ENCODE results near the gene KRR1. TPM values are rescaled to one million over a fixed set of nuclear protein-coding genes. Genes with fewer than 3 reads are reported as not detected.
"Not testable (repeated sequence)": the region's sequence is repeated elsewhere in the genome, so short reads cannot be mapped to it uniquely, and the experiment has no call there.

KRR1 gene
- total RNA-seq, 1 donor from 2014 or later, result 56.9 TPM

DNA sequence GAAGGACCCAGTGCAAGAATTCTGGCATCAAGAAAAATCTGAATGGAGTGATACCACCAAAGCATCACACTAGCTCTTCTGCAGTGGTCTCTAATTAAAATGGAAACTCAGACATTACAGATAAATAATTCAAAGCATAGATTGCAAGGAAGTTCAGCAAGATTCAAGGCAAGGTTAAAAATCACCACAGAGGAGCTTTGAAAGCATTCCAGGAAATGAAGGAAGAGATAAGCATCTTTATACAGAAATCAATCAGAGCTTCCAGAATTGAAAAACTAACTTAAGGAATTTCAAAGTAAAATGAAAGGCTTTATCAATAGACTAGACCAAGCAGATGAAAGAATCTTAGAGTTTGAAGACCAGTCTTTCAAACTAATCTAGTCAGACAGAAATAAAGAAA is 51.2 kb downstream of the KRR1 start:
- no peaks in the 10 kb centered on the region for H3K79me2 ChIP-seq (ENCODE audit: insufficient read depth, low read length)
- H3K36me3 Mint-ChIP-seq (ENCODE audit: low read depth, unreplicated experiment), result peaks cover 2% of the 10 kb centered on the region
- H3K4me3 ChIP-seq (ENCODE audit: insufficient read depth, low read depth, low read length), result no peak overlapping the region
- no peaks in the 10 kb centered on the region for H4K20me1 ChIP-seq (ENCODE audit: insufficient read depth, low read length)
- no peak overlapping the region for H2AFZ ChIP-seq (ENCODE audit: low read depth, low read length)
- H3K4me1 ChIP-seq (ENCODE audit: insufficient read depth, low read length), result no peaks in the 10 kb centered on the region
- DNase-seq (ENCODE audit: low read depth) (no peak), FAIRE-seq (no peak)
- H3K9ac ChIP-seq (ENCODE audit: low read length), result no peak overlapping the region
- TF ChIP-seq EZH2 (IDR thresholded peaks at IDR 0.05; ENCODE audit: insufficient read depth, low read length), result no peak
- TF ChIP-seq, protein P1, sequence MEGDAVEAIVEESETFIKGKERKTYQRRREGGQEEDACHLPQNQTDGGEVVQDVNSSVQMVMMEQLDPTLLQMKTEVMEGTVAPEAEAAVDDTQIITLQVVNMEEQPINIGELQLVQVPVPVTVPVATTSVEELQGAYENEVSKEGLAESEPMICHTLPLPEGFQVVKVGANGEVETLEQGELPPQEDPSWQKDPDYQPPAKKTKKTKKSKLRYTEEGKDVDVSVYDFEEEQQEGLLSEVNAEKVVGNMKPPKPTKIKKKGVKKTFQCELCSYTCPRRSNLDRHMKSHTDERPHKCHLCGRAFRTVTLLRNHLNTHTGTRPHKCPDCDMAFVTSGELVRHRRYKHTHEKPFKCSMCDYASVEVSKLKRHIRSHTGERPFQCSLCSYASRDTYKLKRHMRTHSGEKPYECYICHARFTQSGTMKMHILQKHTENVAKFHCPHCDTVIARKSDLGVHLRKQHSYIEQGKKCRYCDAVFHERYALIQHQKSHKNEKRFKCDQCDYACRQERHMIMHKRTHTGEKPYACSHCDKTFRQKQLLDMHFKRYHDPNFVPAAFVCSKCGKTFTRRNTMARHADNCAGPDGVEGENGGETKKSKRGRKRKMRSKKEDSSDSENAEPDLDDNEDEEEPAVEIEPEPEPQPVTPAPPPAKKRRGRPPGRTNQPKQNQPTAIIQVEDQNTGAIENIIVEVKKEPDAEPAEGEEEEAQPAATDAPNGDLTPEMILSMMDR (IDR thresholded peaks at IDR 0.05; ENCODE audit: insufficient read depth, low read depth, low read length), result no peak
- H3K27me3 ChIP-seq (ENCODE audit: insufficient read depth, low read length), result no peaks in the 10 kb centered on the region
- no peaks in the 10 kb centered on the region for H3K27me3 Mint-ChIP-seq (ENCODE audit: low read depth, unreplicated experiment)
- H3K4me1 Mint-ChIP-seq (ENCODE audit: low read depth, unreplicated experiment), result peaks cover 4% of the 10 kb centered on the region
- H3K9me3 ChIP-seq (ENCODE audit: insufficient read depth, low read depth, low read length), result peaks cover 8% of the 10 kb centered on the region
- H3K36me3 ChIP-seq (ENCODE audit: insufficient read depth, low read length), result no peaks in the 10 kb centered on the region
- peaks cover 10% of the 10 kb centered on the region for H3K9me3 Mint-ChIP-seq (ENCODE audit: unreplicated experiment)
- no peak overlapping the region for H3K4me3 Mint-ChIP-seq (ENCODE audit: unreplicated experiment)
- H3K27ac Mint-ChIP-seq (ENCODE audit: unreplicated experiment), result no peak overlapping the region
- no peak overlapping the region for H3K4me2 ChIP-seq (ENCODE audit: low read length)
- H3K27ac ChIP-seq (ENCODE audit: low read depth, low read length), result no peak overlapping the region

DNA sequence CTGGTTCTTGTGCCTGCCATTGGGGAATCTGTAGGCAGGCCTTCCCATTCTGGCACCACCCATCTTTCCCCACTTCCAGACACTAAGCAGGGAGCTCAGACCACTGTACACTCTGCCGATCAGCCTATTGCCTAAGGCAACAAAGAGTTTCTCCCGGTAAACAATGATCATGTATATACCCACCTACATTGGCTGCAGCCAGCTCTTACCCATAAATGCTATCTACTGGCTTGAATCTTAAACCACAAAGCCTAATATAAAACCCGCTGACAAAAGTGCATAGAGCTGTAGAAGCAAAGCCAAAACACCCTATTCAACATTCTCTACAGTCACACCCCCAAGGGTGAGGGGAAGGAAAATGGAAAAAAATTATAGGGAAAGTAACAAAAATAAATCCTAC is 51.7 kb downstream of the KRR1 start:
- no peaks in the 10 kb centered on the region for H3K4me1 ChIP-seq (ENCODE audit: insufficient read depth, low read length)
- H4K20me1 ChIP-seq (ENCODE audit: insufficient read depth, low read length), result no peaks in the 10 kb centered on the region
- peaks cover 8% of the 10 kb centered on the region for H3K9me3 ChIP-seq (ENCODE audit: insufficient read depth, low read depth, low read length)
- peaks cover 10% of the 10 kb centered on the region for H3K9me3 Mint-ChIP-seq (ENCODE audit: unreplicated experiment)
- no peak overlapping the region for H3K27ac Mint-ChIP-seq (ENCODE audit: unreplicated experiment)
- no peaks in the 10 kb centered on the region for H3K36me3 ChIP-seq (ENCODE audit: insufficient read depth, low read length)
- FAIRE-seq (no peak), DNase-seq (ENCODE audit: low read depth) (no peak)
- peaks cover 2% of the 10 kb centered on the region for H3K36me3 Mint-ChIP-seq (ENCODE audit: low read depth, unreplicated experiment)
- no peak for TF ChIP-seq EZH2 (IDR thresholded peaks at IDR 0.05; ENCODE audit: insufficient read depth, low read length)
- TF ChIP-seq, protein P1 (IDR thresholded peaks at IDR 0.05; ENCODE audit: insufficient read depth, low read depth, low read length), result no peak
- H3K9ac ChIP-seq (ENCODE audit: low read length), result no peak overlapping the region
- H3K4me2 ChIP-seq (ENCODE audit: low read length), result no peak overlapping the region
- no peaks in the 10 kb centered on the region for H3K27me3 ChIP-seq (ENCODE audit: insufficient read depth, low read length)
- H2AFZ ChIP-seq (ENCODE audit: low read depth, low read length), result no peak overlapping the region
- no peak overlapping the region for H3K4me3 ChIP-seq (ENCODE audit: insufficient read depth, low read depth, low read length)
- no peak overlapping the region for H3K27ac ChIP-seq (ENCODE audit: low read depth, low read length)
- H3K27me3 Mint-ChIP-seq (ENCODE audit: low read depth, unreplicated experiment), result no peaks in the 10 kb centered on the region
- no peak overlapping the region for H3K4me3 Mint-ChIP-seq (ENCODE audit: unreplicated experiment)
- H3K79me2 ChIP-seq (ENCODE audit: insufficient read depth, low read length), result no peaks in the 10 kb centered on the region
- H3K4me1 Mint-ChIP-seq (ENCODE audit: low read depth, unreplicated experiment), result peaks cover 4% of the 10 kb centered on the region

DNA sequence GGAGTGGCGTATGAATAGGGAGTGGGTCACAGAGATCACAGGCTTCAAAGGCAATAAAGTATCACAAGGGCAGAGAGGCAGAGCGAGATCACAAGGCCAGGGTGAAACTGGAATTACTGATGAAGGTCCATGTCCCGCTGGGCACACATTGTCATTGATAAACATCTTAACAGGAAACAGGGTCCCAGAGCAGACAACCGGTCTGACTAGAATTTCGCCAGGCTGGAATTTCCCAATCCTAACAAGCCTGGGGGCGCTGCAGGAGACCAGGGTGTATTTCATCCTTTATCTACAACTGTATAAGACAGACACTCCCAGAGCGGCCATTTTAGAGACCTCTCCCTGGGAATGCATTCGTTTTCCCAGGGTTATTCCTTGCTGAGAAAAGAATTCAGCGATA is 53.5 kb downstream of the KRR1 start:
- H3K27ac Mint-ChIP-seq (ENCODE audit: unreplicated experiment); H3K27me3 ChIP-seq (ENCODE audit: insufficient read depth, low read length); H3K4me2 ChIP-seq (ENCODE audit: low read length); H3K36me3 ChIP-seq (ENCODE audit: insufficient read depth, low read length); H4K20me1 ChIP-seq (ENCODE audit: insufficient read depth, low read length); H3K4me1 Mint-ChIP-seq (ENCODE audit: low read depth, unreplicated experiment); H3K4me3 Mint-ChIP-seq (ENCODE audit: unreplicated experiment); DNase-seq (ENCODE audit: low read depth); H3K9ac ChIP-seq (ENCODE audit: low read length); FAIRE-seq; H3K9me3 Mint-ChIP-seq (ENCODE audit: unreplicated experiment); H3K27me3 Mint-ChIP-seq (ENCODE audit: low read depth, unreplicated experiment); H2AFZ ChIP-seq (ENCODE audit: low read depth, low read length); H3K9me3 ChIP-seq (ENCODE audit: insufficient read depth, low read depth, low read length); H3K4me1 ChIP-seq (ENCODE audit: insufficient read depth, low read length); H3K36me3 Mint-ChIP-seq (ENCODE audit: low read depth, unreplicated experiment); H3K4me3 ChIP-seq (ENCODE audit: insufficient read depth, low read depth, low read length); H3K27ac ChIP-seq (ENCODE audit: low read depth, low read length); H3K79me2 ChIP-seq (ENCODE audit: insufficient read depth, low read length): not testable (repeated sequence)
